Central memory CD8-positive, alpha-beta T cell (primary cell): ENCODE results near the gene DPYSL4.

Source experiments
- ATAC-seq: fragments of 150-1000 bp; cut with Tn5 transposase; replicated peaks from 2 replicates; pipeline ENCODE4 v1.10.0; 2022; ENCODE audit warnings: mild to moderate bottlenecking, moderate FRiP score, moderate number of reproducible peaks; ENCODE audit not compliant: poor library complexity, severe bottlenecking; ENCODE audit errors: extremely low read depth
- DNase-seq, 2 donors: peaks; one replicate each; pipeline ENCODE4 v3.0.0; 2021; ENCODE audit warnings: low spot score in 2 of 2
- H3K27ac Mint-ChIP-seq: one replicate; pipeline ENCODE4 v1.8.0; 2022; ENCODE audit warnings: low read depth, mild to moderate bottlenecking, moderate library complexity, mixed read lengths
- H3K27me3 Mint-ChIP-seq: one replicate; pipeline ENCODE4 v1.8.0; 2022; ENCODE audit warnings: mixed read lengths
- H3K36me3 Mint-ChIP-seq: one replicate; pipeline ENCODE4 v1.8.0; 2022; ENCODE audit warnings: mild to moderate bottlenecking, moderate library complexity, mixed read lengths; ENCODE audit not compliant: insufficient read depth
- H3K4me1 Mint-ChIP-seq: one replicate; pipeline ENCODE4 v1.8.0; 2022; ENCODE audit warnings: mixed read lengths
- H3K4me3 Mint-ChIP-seq: one replicate; pipeline ENCODE4 v1.8.0; 2022; ENCODE audit warnings: mild to moderate bottlenecking, moderate library complexity, mixed read lengths
- H3K9me3 Mint-ChIP-seq: one replicate; pipeline ENCODE4 v1.8.0; 2022; ENCODE audit warnings: mixed read lengths

Gene DPYSL4

GRCh38 chr10:132231656-132232022, 44.9 kb downstream of the DPYSL4 start:
- Mint-ChIP-seq H3K36me3 (no peaks in the 10 kb centered on the region), H3K4me1 (peaks cover 21% of the 10 kb centered on the region), H3K9me3 (no peaks in the 10 kb centered on the region), H3K4me3 (no peak overlapping the region), H3K27ac (no peak overlapping the region), H3K27me3 (no peaks in the 10 kb centered on the region)
- DNase-seq, result no peak
- no peak for ATAC-seq

GRCh38 chr10:132232023-132232951, 45.5 kb downstream of the DPYSL4 start:
- no peaks in the 10 kb centered on the region for H3K27me3 Mint-ChIP-seq
- no peak overlapping the region for H3K4me3 Mint-ChIP-seq
- DNase-seq (no peak), ATAC-seq (peak; percentile 14)
- no peaks in the 10 kb centered on the region for H3K9me3 Mint-ChIP-seq
- H3K36me3 Mint-ChIP-seq, result no peaks in the 10 kb centered on the region
- no peak overlapping the region for H3K27ac Mint-ChIP-seq
- peaks cover 21% of the 10 kb centered on the region for H3K4me1 Mint-ChIP-seq

GRCh38 chr10:132232981-132233380, 46.2 kb downstream of the DPYSL4 start:
- H3K27ac Mint-ChIP-seq, result no peak overlapping the region
- no peak overlapping the region for H3K4me3 Mint-ChIP-seq
- no peaks in the 10 kb centered on the region for H3K9me3 Mint-ChIP-seq
- H3K4me1 Mint-ChIP-seq, result peaks cover 21% of the 10 kb centered on the region
- ATAC-seq (no peak), DNase-seq (no peak)
- no peaks in the 10 kb centered on the region for H3K27me3 Mint-ChIP-seq
- H3K36me3 Mint-ChIP-seq, result no peaks in the 10 kb centered on the region

- no peaks in the 10 kb centered on the region for H3K27me3 Mint-ChIP-seq
- no peaks in the 10 kb centered on the region for H3K36me3 Mint-ChIP-seq
- no peaks in the 10 kb centered on the region for H3K9me3 Mint-ChIP-seq
- H3K4me1 Mint-ChIP-seq, result peaks cover 26% of the 10 kb centered on the region
- H3K4me3 Mint-ChIP-seq, result no peak overlapping the region
- ATAC-seq, result no peak
- no peak overlapping the region for H3K27ac Mint-ChIP-seq
- no peak for DNase-seq
These were observed 46.8 kb downstream of the DPYSL4 start for GRCh38 chr10:132233501-132234085.

- Mint-ChIP-seq H3K27me3 (no peaks in the 10 kb centered on the region), H3K36me3 (no peaks in the 10 kb centered on the region), H3K9me3 (no peaks in the 10 kb centered on the region), H3K27ac (no peak overlapping the region), H3K4me1 (peaks cover 21% of the 10 kb centered on the region), H3K4me3 (no peak overlapping the region)
- ATAC-seq (no peak), DNase-seq (no peak)
These were observed 48.1 kb downstream of the DPYSL4 start for GRCh38 chr10:132234860-132235259.

GRCh38 chr10:132236161-132236560, 49.4 kb downstream of the DPYSL4 start:
- DNase-seq (no peak), ATAC-seq (no peak)
- H3K27ac Mint-ChIP-seq, result no peak overlapping the region
- H3K4me1 Mint-ChIP-seq, result peaks cover 13% of the 10 kb centered on the region
- H3K27me3 Mint-ChIP-seq, result no peaks in the 10 kb centered on the region
- no peak overlapping the region for H3K4me3 Mint-ChIP-seq
- no peaks in the 10 kb centered on the region for H3K36me3 Mint-ChIP-seq
- no peaks in the 10 kb centered on the region for H3K9me3 Mint-ChIP-seq

- no peaks in the 10 kb centered on the region for H3K9me3 Mint-ChIP-seq
- no peak overlapping the region for H3K4me3 Mint-ChIP-seq
- no peak for ATAC-seq
- no peaks in the 10 kb centered on the region for H3K36me3 Mint-ChIP-seq
- H3K27ac Mint-ChIP-seq, result no peak overlapping the region
- no peak for DNase-seq
- H3K27me3 Mint-ChIP-seq, result no peaks in the 10 kb centered on the region
- peaks cover 13% of the 10 kb centered on the region for H3K4me1 Mint-ChIP-seq
These were observed 50.1 kb downstream of the DPYSL4 start for GRCh38 chr10:132236881-132237280.

- H3K4me3 Mint-ChIP-seq, result no peak overlapping the region
- H3K36me3 Mint-ChIP-seq, result no peaks in the 10 kb centered on the region
- no peak overlapping the region for H3K27ac Mint-ChIP-seq
- DNase-seq (no peak), ATAC-seq (no peak)
- no peaks in the 10 kb centered on the region for H3K27me3 Mint-ChIP-seq
- H3K9me3 Mint-ChIP-seq, result no peaks in the 10 kb centered on the region
- H3K4me1 Mint-ChIP-seq, result peaks cover 13% of the 10 kb centered on the region
These were observed 50.6 kb downstream of the DPYSL4 start for GRCh38 chr10:132237396-132237795.

GRCh38 chr10:132237871-132238270, 51.1 kb downstream of the DPYSL4 start:
- Mint-ChIP-seq H3K4me1 (peaks cover 11% of the 10 kb centered on the region), H3K27ac (no peak overlapping the region), H3K36me3 (no peaks in the 10 kb centered on the region), H3K4me3 (no peak overlapping the region), H3K9me3 (no peaks in the 10 kb centered on the region), H3K27me3 (no peaks in the 10 kb centered on the region)
- DNase-seq (no peak), ATAC-seq (no peak)

GRCh38 chr10:132238371-132239125, 51.8 kb downstream of the DPYSL4 start:
- ATAC-seq, result no peak
- Mint-ChIP-seq H3K27me3 (no peaks in the 10 kb centered on the region), H3K9me3 (no peaks in the 10 kb centered on the region), H3K4me1 (peaks cover 6% of the 10 kb centered on the region), H3K27ac (no peak overlapping the region), H3K4me3 (no peak overlapping the region), H3K36me3 (no peaks in the 10 kb centered on the region)
- no peak for DNase-seq

- ATAC-seq, result no peak
- no peak for DNase-seq
- no peaks in the 10 kb centered on the region for H3K27me3 Mint-ChIP-seq
- no peak overlapping the region for H3K4me3 Mint-ChIP-seq
- no peak overlapping the region for H3K27ac Mint-ChIP-seq
- H3K9me3 Mint-ChIP-seq, result no peaks in the 10 kb centered on the region
- peaks cover 6% of the 10 kb centered on the region for H3K4me1 Mint-ChIP-seq
- no peaks in the 10 kb centered on the region for H3K36me3 Mint-ChIP-seq
These were observed 52.6 kb downstream of the DPYSL4 start for GRCh38 chr10:132239126-132240031.

- DNase-seq, result no peak
- ATAC-seq, result no peak
- H3K27me3 Mint-ChIP-seq, result no peaks in the 10 kb centered on the region
- H3K4me1 Mint-ChIP-seq, result peaks cover 6% of the 10 kb centered on the region
- no peaks in the 10 kb centered on the region for H3K9me3 Mint-ChIP-seq
- H3K27ac Mint-ChIP-seq, result no peak overlapping the region
- H3K4me3 Mint-ChIP-seq, result no peak overlapping the region
- no peaks in the 10 kb centered on the region for H3K36me3 Mint-ChIP-seq
These were observed 53.4 kb downstream of the DPYSL4 start for GRCh38 chr10:132240156-132240555.
